HepG2 (cell line): ENCODE data around the gene ING1. TPM values are rescaled to one million over a fixed set of nuclear protein-coding genes. Genes with fewer than 3 reads are reported as not detected.

Experiments
- KAT8 ChIP-seq: IDR thresholded peaks from 2 replicates; pipeline ENCODE4 v1.6.1; 2016; ENCODE audit warnings: missing genetic modification reagents, missing compliant biosample characterization
- MTA3 ChIP-seq: sonication (generic); formaldehyde crosslinking; IDR thresholded peaks from 2 replicates; pipeline ENCODE4 v1.4.0; 2020; ENCODE audit warnings: missing genetic modification reagents
- PITX1 ChIP-seq: sonication (generic); formaldehyde crosslinking; IDR thresholded peaks from 2 replicates; pipeline ENCODE4 v1.5.1; 2020; ENCODE audit warnings: mild to moderate bottlenecking, missing genetic modification reagents
- RAD21 ChIP-seq: fragments of 450-650 bp; formaldehyde crosslinking; IDR thresholded peaks from 2 replicates; pipeline ENCODE4 v1.5.0; 2020; ENCODE audit warnings: mild to moderate bottlenecking
- REL ChIP-seq: sonication (generic); formaldehyde crosslinking; conservative IDR thresholded peaks from 2 replicates; pipeline ENCODE4 v1.8.0; 2022; ENCODE audit warnings: mild to moderate bottlenecking, missing genetic modification reagents, moderate library complexity
- TRIM24 ChIP-seq: sonication (generic); formaldehyde crosslinking; IDR thresholded peaks from 2 replicates; pipeline ENCODE4 v1.8.0; 2022; ENCODE audit warnings: mild to moderate bottlenecking, missing genetic modification reagents
- ZNF629 ChIP-seq: sonication (generic); formaldehyde crosslinking; conservative IDR thresholded peaks from 2 replicates; pipeline ENCODE4 v1.5.0; 2020; ENCODE audit warnings: missing genetic modification reagents
- ZNF761 ChIP-seq: sonication (generic); formaldehyde crosslinking; conservative IDR thresholded peaks from 2 replicates; pipeline ENCODE4 v1.4.0; 2020; ENCODE audit warnings: mild to moderate bottlenecking, missing genetic modification reagents
- polyA plus RNA-seq, 8 experiments: library from polyadenylated mRNA; depleted of rRNA in 3 of 8; stranded (reverse) in 7 of 8; unstranded in 1 of 8; fragments of >200 nt; fragmentation: Illumina TruSeq in 4 of 8; extraction: Trizol in 4 of 8; gene quantifications; 2 replicates each; pipeline versions ENCODE4 v1.2.1 to v1.2.3, GENCODE V29; 2011 to 2016; ENCODE audit warnings: low read depth in 4 of 8, missing spikeins in 1 of 8, mixed read lengths in 1 of 8; ENCODE audit not compliant: insufficient read depth in 1 of 8
- total RNA-seq, 5 experiments: library from RNA; depleted of rRNA; stranded (reverse); fragments of >200 nt; fragmentation: Illumina TruSeq; extraction: Trizol; gene quantifications; 2 replicates each; pipeline ENCODE4 v1.2.3, GENCODE V29; 2016; ENCODE audit warnings: low read depth in 1 of 5
- TF ChIP-seq, protein P1 (sequence below), 2 experiments: fragments of 450-650 bp in 1 of 2; sonication (generic) in 1 of 2; formaldehyde crosslinking in 1 of 2; IDR thresholded peaks; 2 replicates each; pipeline versions ENCODE4 v1.6.1 to v1.8.0; 2016 to 2022; ENCODE audit warnings: antibody characterized with exemption in 1 of 2, mild to moderate bottlenecking in 1 of 2, missing genetic modification reagents in 1 of 2
- TF ChIP-seq, protein P2 (sequence below): sonication (generic); formaldehyde crosslinking; IDR thresholded peaks from 2 replicates; pipeline ENCODE4 v1.5.0; 2020; ENCODE audit warnings: mild to moderate bottlenecking, low read depth, missing genetic modification reagents, borderline replicate concordance
- TF ChIP-seq, protein P3 (sequence below): sonication (generic); formaldehyde crosslinking; IDR thresholded peaks from 2 replicates; pipeline ENCODE4 v1.9.0; 2021; ENCODE audit warnings: missing genetic modification reagents, borderline replicate concordance
- TF ChIP-seq, protein P4 (sequence below): sonication (generic); formaldehyde crosslinking; IDR thresholded peaks from 2 replicates; pipeline ENCODE4 v1.4.0; 2020; ENCODE audit warnings: missing genetic modification reagents, borderline replicate concordance
- TF ChIP-seq, protein P5 (sequence below): sonication (generic); formaldehyde crosslinking; IDR thresholded peaks from 2 replicates; pipeline ENCODE4 v1.4.0; 2020; ENCODE audit warnings: missing genetic modification reagents

The ING1 gene
- total and polyA plus RNA-seq, 2 of the 13 experiments (the other 11 are each of a cell fraction or from before 2014, with no cell fraction given): 8.1 to 16.1 TPM

DNA sequence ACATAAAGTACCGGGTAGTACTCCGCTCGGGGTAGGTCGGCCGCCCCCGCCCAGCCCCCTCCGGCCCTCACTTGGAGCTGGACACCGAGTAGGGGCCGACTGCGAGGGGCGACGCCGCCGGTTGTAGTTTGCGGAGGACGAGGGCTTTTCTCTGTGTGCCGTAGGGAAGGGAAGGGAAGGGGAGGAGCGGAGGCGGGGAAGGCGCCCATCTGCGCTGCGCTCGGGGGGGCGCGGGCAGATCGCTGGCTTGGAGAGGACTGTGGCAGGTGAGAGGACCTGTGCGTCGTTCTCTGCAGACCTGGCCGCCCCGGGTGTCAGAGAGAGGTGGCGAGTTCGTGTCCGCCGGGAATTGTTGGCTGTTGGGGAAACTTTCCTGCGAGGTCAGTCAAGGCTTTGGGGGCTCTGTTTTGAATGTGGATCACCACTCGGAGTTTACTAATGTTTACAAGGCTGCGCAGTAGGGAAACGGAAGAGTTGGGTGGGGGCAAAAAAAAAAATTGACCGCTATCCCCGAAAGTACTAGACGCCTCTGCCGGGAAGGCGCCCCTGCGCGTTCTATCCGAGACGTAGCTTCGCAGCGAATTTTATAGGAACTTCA, 1.4 kb downstream of the ING1 start (continued):
- TF ChIP-seq, protein P1, sequence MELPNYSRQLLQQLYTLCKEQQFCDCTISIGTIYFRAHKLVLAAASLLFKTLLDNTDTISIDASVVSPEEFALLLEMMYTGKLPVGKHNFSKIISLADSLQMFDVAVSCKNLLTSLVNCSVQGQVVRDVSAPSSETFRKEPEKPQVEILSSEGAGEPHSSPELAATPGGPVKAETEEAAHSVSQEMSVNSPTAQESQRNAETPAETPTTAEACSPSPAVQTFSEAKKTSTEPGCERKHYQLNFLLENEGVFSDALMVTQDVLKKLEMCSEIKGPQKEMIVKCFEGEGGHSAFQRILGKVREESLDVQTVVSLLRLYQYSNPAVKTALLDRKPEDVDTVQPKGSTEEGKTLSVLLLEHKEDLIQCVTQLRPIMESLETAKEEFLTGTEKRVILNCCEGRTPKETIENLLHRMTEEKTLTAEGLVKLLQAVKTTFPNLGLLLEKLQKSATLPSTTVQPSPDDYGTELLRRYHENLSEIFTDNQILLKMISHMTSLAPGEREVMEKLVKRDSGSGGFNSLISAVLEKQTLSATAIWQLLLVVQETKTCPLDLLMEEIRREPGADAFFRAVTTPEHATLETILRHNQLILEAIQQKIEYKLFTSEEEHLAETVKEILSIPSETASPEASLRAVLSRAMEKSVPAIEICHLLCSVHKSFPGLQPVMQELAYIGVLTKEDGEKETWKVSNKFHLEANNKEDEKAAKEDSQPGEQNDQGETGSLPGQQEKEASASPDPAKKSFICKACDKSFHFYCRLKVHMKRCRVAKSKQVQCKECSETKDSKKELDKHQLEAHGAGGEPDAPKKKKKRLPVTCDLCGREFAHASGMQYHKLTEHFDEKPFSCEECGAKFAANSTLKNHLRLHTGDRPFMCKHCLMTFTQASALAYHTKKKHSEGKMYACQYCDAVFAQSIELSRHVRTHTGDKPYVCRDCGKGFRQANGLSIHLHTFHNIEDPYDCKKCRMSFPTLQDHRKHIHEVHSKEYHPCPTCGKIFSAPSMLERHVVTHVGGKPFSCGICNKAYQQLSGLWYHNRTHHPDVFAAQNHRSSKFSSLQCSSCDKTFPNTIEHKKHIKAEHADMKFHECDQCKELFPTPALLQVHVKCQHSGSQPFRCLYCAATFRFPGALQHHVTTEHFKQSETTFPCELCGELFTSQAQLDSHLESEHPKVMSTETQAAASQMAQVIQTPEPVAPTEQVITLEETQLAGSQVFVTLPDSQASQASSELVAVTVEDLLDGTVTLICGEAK (IDR thresholded peaks at IDR 0.05): no peak
- TF ChIP-seq, protein P1 (CRISPR knock-in tag; IDR thresholded peaks at IDR 0.05): no peak
- TF ChIP-seq, protein P2, sequence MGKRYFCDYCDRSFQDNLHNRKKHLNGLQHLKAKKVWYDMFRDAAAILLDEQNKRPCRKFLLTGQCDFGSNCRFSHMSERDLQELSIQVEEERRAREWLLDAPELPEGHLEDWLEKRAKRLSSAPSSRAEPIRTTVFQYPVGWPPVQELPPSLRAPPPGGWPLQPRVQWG (CRISPR knock-in tag): no peak
- no peak for TF ChIP-seq ZNF761 (CRISPR knock-in tag)
- TF ChIP-seq, protein P3, sequence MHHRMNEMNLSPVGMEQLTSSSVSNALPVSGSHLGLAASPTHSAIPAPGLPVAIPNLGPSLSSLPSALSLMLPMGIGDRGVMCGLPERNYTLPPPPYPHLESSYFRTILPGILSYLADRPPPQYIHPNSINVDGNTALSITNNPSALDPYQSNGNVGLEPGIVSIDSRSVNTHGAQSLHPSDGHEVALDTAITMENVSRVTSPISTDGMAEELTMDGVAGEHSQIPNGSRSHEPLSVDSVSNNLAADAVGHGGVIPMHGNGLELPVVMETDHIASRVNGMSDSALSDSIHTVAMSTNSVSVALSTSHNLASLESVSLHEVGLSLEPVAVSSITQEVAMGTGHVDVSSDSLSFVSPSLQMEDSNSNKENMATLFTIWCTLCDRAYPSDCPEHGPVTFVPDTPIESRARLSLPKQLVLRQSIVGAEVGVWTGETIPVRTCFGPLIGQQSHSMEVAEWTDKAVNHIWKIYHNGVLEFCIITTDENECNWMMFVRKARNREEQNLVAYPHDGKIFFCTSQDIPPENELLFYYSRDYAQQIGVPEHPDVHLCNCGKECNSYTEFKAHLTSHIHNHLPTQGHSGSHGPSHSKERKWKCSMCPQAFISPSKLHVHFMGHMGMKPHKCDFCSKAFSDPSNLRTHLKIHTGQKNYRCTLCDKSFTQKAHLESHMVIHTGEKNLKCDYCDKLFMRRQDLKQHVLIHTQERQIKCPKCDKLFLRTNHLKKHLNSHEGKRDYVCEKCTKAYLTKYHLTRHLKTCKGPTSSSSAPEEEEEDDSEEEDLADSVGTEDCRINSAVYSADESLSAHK (CRISPR knock-in tag): no peak
- TF ChIP-seq, protein P4, sequence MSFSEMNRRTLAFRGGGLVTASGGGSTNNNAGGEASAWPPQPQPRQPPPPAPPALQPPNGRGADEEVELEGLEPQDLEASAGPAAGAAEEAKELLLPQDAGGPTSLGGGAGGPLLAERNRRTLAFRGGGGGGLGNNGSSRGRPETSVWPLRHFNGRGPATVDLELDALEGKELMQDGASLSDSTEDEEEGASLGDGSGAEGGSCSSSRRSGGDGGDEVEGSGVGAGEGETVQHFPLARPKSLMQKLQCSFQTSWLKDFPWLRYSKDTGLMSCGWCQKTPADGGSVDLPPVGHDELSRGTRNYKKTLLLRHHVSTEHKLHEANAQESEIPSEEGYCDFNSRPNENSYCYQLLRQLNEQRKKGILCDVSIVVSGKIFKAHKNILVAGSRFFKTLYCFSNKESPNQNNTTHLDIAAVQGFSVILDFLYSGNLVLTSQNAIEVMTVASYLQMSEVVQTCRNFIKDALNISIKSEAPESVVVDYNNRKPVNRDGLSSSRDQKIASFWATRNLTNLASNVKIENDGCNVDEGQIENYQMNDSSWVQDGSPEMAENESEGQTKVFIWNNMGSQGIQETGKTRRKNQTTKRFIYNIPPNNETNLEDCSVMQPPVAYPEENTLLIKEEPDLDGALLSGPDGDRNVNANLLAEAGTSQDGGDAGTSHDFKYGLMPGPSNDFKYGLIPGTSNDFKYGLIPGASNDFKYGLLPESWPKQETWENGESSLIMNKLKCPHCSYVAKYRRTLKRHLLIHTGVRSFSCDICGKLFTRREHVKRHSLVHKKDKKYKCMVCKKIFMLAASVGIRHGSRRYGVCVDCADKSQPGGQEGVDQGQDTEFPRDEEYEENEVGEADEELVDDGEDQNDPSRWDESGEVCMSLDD (CRISPR knock-in tag): no peak
- no peak for TF ChIP-seq KAT8
- no peak for TF ChIP-seq TRIM24
- TF ChIP-seq REL: peak; percentile 50; the same call in 1 of the 2 replicates
- no peak for TF ChIP-seq ZNF629 (CRISPR knock-in tag)
- TF ChIP-seq, protein P5, sequence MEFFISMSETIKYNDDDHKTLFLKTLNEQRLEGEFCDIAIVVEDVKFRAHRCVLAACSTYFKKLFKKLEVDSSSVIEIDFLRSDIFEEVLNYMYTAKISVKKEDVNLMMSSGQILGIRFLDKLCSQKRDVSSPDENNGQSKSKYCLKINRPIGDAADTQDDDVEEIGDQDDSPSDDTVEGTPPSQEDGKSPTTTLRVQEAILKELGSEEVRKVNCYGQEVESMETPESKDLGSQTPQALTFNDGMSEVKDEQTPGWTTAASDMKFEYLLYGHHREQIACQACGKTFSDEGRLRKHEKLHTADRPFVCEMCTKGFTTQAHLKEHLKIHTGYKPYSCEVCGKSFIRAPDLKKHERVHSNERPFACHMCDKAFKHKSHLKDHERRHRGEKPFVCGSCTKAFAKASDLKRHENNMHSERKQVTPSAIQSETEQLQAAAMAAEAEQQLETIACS (CRISPR knock-in tag): no peak
- TF ChIP-seq PITX1 (CRISPR knock-in tag): peak; percentile 48; the same call in 1 of the 2 replicates
- no peak for TF ChIP-seq MTA3 (CRISPR knock-in tag)
- TF ChIP-seq RAD21 (CRISPR knock-in tag): no peak
